Measurements from ENCODE around the gene CD5L.

Gene CD5L

DNA sequence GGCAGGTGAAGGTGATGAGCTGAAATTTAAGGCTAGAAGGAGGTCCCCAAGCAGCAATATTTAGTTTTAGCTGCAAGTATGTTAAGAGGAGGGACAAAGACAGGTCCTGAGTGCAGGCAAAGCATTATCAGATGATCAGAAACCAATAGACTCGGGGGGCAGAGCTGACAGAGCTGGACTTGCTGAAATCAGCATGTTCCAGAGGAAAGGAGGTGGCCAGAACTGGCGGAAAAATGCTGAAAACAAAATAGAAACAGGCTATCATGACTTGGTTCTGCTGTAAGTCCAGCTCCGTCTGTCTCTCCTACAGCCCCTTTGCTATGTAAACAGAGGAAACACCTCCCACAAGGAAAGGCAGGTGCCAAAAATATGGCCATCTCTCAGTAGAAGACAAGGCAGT lies at the start of gene CD5L:
TSS of gene CD5L (minus strand) at position 101 of the 400 bp plus-strand sequence. CDS start 107 bp downstream, outside the sequence.
- DNase-seq (ENCODE audit: low read depth in 2 of 2), result no peak

DNA sequence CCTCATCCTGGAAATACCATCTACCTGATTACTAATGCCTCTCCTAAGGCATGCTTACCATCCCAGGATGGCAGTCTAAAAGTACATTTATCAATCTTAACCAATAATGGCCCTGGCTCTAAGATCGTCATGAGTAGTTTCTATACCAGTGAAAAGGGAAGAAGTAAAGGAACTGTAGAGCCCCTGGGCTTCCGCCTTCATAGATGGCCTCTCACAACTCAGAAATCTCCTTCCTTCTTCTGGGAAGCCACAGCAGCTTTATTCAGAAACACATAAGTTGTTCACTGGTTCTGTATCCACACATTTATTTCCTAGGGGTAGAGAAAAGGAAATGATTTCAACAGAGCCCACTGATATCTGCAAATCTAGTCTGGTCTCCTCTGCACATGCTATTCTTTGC lies 41.0 kb upstream of the CD5L start:
- no peak for DNase-seq (ENCODE audit: low read depth in 2 of 2)

DNA sequence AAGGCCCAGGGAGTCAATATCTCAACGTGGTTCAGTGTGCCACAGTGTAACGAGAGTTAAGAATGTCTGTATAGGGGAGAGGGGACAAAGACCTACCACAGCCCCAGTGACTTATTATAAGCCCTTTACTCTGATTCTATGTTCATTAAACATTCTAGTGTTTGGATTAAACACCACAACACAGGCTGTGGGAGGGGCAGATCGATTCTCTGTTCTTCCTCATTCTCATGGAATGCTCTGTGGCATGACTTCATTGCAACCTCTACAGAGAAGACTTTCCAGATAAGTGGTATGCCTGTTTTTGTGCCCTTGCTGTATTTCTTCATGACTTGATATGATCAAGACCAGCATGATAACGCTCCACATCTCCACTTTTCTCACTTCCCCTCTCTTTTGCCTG lies 39.0 kb upstream of the CD5L start:
- no peak for DNase-seq (ENCODE audit: low read depth in 2 of 2)

DNA sequence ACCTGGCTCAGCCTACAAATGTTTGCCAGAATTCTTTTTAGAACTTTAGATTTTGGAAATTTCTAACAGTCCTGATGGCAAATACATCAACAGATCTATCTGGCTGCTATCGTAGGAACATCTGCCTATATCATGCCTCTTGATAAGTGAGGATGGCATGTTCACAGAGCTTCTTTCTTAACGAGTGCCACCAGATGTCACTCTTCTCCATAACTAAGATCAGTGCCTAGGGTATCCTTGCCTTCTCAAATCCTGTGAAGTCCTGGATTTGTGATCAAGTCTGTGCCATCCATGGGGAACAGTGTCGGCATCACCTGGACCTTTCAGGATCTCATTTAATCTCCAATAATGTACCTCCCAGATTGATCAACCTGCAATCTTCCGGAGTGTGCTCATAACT lies 36.5 kb upstream of the CD5L start:
- no peak for DNase-seq (ENCODE audit: low read depth in 2 of 2)

DNA sequence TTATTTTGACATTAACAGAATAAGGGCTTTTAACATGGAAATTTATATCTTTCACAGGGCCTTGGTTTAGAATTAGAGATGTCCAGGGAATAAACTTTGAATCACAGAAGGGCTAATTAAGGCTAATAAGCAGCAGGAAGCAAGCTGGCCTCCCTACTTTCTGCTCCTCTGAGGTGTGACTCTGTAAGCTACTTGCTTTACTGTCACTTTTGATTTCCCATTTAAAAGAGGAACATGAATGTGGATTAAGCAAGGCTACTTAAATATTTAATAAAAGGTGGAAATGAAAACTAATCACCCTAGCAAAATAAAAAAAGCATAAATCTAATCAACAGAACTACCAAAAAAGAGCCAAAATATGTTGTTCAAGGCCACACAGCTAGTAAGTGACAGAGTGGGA lies 28.9 kb upstream of the CD5L start:
- DNase-seq (ENCODE audit: low read depth in 2 of 2), result no peak

DNA sequence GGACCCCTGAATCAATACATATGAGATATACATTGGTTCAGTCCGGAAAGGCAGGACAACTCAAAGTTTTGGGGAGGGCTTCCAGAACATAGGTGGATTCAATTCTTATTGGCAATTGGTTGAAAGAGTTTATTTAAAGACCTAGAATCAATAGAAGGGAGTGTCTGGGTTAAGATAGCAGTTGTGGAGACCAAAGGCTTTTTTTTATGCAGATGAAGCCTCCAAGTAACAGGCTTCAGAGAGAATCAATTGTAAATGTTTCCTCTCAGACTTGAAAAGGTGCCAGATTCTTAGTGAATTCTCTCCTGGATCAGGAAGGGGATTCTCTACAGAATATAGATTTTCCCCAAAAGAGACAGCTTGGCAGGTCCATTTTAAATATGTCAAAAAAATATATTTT lies 27.0 kb upstream of the CD5L start:
- no peak for DNase-seq (ENCODE audit: low read depth in 2 of 2)

DNA sequence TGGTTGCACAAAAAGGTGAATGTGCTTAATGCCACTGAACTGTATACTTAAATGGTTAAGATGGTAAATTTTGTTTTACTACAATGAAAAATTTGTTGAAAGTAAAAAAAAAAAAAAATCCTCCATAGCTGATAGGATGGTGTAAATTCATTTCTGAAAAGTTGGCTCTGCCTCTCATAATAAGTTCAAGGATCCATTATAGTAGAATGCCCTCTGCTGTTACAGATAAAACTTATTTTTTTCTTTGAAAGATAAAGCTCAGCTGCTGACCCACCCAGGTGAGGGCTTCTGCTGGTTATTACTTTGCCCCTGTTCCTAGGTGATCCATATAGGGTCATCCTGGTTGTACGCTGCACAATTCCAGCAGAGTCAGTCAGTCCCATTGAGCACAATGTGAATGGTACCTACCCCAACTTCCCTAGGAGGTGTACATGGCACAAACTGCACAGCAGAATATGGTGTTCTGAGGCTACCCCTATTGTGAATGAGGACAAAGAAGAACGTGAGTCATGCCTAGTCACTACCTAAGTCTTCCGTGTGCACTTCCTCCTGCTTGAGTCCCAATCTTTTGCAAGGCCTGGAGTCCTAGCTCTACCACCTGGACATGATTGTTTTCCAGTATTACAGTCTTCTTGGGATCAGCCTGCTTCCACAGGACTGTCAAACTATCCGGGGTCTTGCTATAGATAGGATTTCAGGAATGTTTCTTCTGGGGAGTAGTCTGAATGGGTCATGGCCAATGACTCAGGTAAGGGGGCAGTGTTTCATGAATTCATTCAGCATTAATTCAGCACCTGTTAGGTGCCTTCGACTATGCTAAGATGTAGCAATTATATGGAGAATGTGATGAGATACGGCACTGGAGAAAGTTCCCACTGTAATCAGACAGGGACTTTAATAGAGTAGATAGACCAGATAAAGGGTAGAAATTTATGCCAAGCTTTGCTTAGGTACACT lies 20.8 kb upstream of the CD5L start:
- DNase-seq (ENCODE audit: low read depth in 2 of 2), result no peak

DNA sequence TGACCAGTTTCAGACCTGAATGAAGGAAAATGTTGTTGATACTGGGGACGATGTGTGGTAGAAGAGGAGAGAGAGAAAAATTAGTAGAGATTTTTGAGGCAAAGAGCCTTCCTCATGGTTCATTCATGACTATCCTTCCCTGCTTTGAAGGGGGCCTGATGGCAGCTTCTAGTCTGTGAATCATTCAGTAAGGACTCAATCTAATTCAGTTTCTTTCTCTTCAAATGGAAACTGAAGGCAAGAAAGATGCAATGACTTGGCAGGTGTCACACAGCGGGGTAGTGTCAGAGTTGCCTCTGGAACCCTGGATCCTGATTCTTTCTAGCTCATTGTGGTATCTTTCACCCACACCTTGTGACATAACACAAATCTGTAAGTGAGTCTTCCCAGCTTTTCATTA lies 14.9 kb upstream of the CD5L start:
- DNase-seq (ENCODE audit: low read depth in 2 of 2), result no peak

DNA sequence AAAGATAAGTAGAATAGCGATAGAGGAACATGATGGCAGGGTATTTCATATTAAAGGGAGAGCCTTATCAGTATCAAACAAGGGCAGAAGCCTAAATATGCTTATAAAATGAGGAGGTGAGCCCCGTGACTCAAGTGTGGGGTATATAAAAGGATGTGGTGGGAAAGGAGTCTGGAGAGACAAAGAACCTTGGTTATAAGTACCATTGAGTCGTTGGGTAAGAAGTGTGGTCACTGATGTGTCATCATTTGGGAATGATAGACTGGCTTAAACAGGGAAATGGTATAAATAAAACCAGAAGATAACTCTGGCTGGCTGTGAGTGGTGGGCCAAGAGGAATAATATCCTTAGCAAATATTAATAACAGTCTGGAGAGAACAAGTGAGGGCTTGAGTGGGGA lies 10.9 kb upstream of the CD5L start:
- no peak for DNase-seq (ENCODE audit: low read depth in 2 of 2)

DNA sequence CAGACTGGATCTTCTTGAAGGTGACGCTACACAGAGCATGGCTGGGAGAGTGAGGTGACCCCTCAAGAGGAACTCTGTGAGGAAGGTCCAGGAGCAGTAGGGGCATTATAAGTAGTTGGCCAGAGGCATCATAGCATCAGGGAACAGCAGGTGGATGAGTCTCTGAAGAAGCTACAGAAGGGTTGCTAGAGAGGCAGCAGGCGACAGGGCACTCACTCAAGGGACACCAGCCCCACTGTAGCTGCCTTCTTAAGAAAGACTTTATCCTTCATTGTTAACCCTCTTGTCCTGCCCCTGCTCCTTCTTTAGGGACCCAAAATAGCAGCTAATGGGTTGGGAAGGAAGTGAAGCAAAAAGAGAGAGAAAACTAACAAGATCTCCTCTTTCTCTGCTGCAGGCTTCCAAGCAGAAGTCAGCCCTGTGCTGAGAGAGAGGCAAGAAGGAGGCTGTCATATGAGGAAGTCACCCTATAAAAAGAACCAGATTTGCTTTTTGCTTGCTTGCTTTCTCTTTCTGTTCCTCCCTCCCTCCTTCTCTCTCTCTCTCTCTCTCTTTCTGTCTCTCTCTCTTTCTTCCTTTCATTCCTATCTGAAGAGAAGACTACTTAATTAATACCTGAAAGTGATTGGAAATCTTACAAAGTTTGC lies 7.7 kb upstream of the CD5L start:
- no peak for DNase-seq (ENCODE audit: low read depth in 2 of 2)

DNA sequence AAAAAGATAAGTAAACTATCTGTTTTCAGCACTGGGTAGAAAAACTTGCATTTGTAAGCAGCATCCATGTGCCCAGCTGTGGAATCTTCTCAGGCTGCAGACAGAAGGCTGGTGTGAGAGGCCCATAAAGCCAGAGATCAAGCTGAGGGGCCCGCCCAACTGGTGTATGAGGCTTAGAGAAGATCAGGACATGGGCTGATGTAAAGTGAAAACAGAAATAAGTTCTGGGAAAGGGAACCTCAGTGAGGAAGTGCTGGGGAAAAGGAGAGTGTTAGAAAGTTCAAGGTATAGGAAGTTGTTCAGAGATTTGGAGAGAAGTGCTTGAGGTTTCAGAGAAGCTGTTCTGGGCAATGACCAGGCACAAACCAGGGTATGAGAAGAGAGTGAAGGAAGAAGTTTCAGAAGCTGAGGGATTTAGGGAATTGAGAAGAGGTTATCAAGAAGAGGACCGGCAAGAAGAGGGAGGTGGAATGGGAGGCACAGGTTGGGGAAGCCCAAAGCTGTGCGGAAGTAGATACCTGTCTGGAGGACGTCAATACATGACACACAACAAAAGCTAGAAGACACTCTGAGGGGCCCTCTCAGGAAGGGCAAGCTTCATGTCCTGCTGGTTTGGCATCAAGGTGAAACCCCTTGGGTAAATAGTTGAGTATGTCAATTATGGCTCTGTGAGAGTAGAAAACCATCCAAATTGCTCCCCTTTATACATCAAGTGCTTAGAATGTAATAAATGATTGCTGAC lies 2.7 kb upstream of the CD5L start:
- no peak for DNase-seq (ENCODE audit: low read depth in 2 of 2)

DNA sequence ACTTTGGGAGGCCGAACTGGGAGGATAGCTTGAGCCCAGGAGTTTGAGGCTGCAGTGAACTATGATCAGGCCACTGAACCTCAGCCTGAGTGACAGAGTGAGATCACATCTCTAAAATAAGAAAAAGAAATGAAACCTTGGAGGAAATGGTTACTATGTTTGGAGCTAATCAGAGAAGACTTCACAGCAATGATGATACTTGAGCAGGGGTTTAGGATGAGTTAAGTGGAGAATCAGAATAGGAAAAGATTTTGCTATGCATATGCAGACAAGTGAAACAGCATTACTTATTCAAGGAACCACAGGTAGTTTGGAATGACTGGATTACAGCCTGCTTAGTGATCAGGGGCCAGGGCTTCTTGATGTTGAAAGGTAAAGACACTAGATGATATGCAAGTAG lies 1.3 kb upstream of the CD5L start:
- DNase-seq (ENCODE audit: low read depth in 2 of 2), result no peak

DNA sequence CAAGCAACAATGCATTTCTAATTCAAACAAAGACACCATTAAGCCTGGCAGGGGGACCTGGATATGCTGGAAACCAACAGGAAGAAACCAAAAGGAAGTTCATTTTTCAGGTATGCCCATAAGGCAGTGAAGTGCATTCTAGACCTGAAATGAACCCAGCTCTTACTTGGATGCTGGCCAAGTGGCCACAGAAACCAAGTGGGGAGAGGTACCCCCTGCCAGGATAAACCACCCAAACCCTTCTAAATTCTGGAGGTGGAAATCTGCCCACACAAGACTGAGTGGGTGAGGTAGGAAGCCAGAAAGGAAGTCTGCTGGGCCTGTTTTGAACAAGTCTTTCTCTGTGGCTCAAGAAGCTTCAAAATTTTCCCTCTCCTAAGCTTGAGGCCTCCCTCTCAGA lies 2.6 kb downstream of the CD5L start:
- no peak for DNase-seq (ENCODE audit: low read depth in 2 of 2)

DNA sequence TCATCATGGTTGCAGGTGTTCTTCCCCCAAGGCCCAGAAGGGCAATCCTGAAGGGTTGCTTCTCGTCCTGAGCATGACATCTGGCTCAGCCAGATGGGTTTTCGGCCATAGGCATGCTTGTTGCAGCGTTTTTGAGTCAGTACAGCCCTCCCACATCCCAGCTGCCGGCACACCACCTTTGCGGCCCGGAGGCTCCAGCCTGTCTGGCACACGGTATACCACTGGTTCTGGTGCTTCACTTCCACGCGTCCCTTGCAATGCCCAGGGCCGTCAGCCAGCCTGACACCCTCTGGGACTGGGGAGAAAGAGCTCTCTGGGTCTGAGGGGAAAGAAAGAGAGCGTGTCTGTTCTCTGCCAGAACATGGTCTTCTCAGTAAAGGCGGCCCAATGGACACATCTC lies 7.2 kb downstream of the CD5L start:
- no peak for DNase-seq (ENCODE audit: low read depth in 2 of 2)

DNA sequence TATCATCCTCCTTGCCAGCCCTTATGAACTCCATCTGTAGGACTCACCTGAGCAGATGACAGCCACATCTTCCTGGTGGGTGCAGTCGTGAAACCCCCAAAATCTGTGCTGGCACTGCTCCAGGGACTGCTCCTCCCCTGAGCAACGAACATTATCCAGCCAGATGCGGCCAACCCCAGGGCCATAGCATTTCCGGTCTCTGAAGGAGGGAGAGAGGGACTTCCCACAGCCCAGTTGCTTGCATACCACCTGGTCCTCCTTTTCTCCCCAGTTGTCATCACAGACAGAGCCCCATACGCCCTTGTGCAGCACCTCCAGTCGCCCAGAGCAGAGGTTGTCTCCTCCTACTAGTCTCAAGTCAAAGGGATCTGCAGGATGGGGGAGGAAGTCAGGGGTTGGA lies 8.5 kb downstream of the CD5L start:
- no peak for DNase-seq (ENCODE audit: low read depth in 2 of 2)

DNA sequence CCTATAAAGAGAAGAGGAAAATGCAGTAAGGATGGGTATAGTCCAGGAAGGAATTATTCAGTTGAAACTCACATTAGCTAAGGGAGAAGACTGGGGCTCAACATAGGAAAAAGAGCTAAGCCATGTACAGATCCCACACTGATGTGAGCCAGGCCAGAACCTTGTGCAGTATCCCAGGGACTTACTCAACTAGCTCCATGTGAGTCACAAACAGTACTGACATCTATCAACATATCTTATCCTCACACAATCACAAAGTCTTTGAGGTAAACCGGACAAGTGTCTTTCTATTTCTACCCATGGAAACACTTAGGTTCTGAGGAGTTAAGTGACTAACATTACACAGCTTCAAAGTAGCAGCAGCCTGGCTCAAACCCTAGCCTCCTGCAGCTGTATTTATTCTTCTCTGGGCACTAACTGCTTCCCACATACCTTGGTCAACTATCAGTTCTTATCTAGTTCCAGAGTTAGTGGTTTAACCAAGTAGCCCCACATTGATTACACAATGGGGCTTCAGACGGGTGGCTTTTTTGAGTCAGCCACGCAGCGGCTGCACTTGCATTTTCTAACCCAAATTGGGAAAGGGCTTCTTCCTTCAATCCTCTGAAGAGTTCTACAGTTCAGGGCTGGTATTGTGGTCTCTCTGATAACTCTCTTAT lies 9.5 kb downstream of the CD5L start:
- DNase-seq (ENCODE audit: low read depth in 2 of 2), result no peak

DNA sequence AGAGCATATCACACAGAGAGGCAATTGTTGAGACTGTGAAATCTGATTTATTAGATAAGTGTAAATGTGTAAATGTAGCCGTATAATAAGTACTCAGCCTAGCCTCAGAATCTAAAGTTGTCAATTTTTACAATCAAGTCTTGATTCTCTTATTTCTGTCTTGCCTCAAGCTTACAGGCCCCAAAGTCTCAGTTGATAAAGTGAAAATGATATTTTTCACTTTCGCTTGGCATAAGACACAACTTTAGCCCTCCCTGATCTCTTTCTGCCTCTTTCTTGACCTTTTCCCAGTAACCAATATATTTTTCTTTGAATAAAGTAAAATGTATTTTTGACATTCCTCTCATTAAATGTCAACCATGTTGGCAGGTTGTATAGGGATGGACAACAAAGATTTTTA lies 10.7 kb downstream of the CD5L start:
- DNase-seq (ENCODE audit: low read depth in 2 of 2), result no peak

DNA sequence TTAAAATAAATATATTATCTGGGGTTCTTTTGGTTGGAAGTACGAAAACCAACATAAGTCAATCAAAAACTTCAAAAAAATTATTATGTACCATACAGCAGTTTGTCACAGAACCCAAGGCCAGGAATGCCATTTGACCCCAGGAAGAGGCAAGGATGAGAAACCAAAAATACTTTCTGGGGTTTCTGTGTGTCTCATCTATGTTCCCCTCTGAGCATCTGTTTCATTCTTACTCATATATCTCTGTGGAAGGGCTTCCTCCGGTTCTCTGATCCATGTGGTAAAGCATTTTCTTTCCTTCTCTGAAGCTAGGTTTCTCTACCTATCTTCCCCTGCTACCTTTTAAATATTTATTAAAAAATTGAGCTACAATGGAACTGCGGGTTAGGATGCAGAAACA lies 11.9 kb downstream of the CD5L start:
- DNase-seq (ENCODE audit: low read depth in 2 of 2), result no peak

DNA sequence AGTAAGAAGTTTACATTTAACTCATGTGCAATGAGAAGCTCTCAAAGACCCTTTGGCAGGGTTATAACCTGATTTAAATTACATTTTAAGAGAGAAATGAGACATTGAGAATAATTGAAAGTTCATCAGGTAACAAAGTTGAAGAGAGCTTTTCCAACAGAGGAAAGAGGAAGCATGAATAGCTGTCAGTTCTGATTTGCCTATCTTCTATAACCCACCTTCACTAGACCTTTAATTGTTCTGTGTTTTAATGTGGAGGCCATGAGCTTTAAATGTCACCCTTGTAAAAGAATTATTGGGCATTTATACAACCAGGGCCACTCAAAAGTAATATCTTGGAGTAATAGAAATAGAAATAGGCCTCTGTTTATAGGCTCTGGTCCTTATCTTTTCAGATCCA lies 12.4 kb downstream of the CD5L start:
- no peak for DNase-seq (ENCODE audit: low read depth in 2 of 2)

DNA sequence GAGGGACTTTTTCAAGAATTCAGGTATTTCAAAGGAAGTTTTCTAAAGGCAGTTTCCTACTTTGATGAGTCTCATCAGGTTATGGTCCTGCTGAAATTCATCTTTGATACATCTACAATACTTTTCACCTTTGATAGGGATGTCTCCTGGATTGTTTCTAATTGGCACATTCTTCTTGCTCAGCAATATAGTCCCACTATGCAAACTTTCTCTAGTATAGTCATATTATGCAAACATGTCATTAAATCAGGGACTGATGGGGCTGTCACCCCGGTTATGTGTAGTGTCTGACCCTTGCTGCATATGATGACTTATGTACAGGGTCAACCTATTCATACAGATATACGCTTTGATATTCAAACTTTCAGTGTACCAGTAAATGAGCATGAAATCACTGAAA lies 21.3 kb downstream of the CD5L start:
- no peak for DNase-seq (ENCODE audit: low read depth in 2 of 2)

DNA sequence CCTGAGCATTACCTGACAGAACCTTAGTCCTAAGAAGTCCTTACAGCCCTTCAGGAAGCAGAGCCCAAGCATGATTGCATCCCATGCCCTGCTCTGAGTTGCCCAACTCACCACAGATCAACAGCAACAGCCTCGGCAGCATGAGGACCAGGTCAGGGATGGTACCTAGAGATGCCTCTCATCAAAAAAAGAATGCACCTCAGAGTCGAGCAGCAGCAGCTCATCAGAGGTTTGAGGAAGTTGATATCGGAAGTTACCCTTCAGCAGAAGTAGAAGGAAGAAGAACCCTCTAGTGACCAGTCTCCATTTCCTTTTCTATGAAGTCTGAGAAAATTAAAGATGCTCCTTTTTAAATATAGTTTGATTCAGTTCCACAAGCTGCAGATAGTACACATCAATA lies 21.7 kb downstream of the CD5L start, which contains the start of gene FCRL1:
TSS of gene FCRL1 (minus strand) at position 225 of the 400 bp plus-strand sequence. CDS start at position 142, 83 bp downstream.
- DNase-seq (ENCODE audit: low read depth in 2 of 2), result no peak

DNA sequence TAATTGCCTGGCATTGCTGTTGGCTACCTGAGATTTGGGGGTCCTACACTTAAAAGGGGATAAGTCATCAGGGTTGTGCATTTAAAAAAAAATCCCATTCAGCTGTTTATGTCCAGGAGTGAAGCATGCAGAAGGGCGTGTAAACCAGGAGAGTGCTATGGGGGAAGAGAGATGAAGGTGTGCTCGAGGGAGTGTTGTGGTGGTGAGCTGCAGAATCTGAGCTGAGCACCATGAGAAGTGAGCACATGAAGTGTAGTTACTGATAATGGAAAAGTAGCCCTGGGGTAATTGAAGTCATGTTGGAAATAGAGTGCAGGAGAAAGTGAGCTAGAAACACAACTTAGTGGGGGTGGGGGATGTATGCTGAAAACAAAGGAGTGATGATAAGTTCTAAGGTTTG lies 22.4 kb downstream of the CD5L start:
- DNase-seq (ENCODE audit: low read depth in 2 of 2), result no peak
